Measurements from ENCODE around the gene UCHL1.

UCHL1 gene

GRCh38 chr4:41219421-41219950 lies 37.2 kb upstream of the UCHL1 start:
- Histone ChIP-seq H3K4me3 (ENCODE audit: low read depth in 1 of 2, low read length in 1 of 2) (no peak overlapping the region), H3K27ac (no peak overlapping the region), H3K9me3 (no peaks in the 10 kb centered on the region), H3K4me1 (ENCODE audit: control insufficient read depth in 1 of 2, insufficient read depth in 1 of 2, low read depth in 1 of 2, low read length in 1 of 2) (peaks cover 9 to 22% of the 10 kb centered on the region in 2 experiments), H3K27me3 (peaks cover 81% of the 10 kb centered on the region), H3K36me3 (no peaks in the 10 kb centered on the region)
- no peak for TF ChIP-seq CTCF (IDR thresholded peaks at IDR 0.05)

- TF ChIP-seq CTCF (IDR thresholded peaks at IDR 0.05): no peak
- Histone ChIP-seq H3K36me3 (no peaks in the 10 kb centered on the region), H3K27ac (no peak overlapping the region), H3K9me3 (no peaks in the 10 kb centered on the region), H3K4me1 (ENCODE audit: control insufficient read depth in 1 of 2, insufficient read depth in 1 of 2, low read depth in 1 of 2, low read length in 1 of 2) (no peaks in the 10 kb centered on the region), H3K4me3 (ENCODE audit: low read depth in 1 of 2, low read length in 1 of 2) (no peak overlapping the region), H3K27me3 (peaks cover 56% of the 10 kb centered on the region)
Measured at GRCh38 chr4:41221850-41222645, 34.7 kb upstream of the UCHL1 start.

GRCh38 chr4:41227902-41228301 lies 28.8 kb upstream of the UCHL1 start:
- Histone ChIP-seq H3K27me3 (peaks cover 6% of the 10 kb centered on the region), H3K27ac (no peak overlapping the region), H3K4me3 (ENCODE audit: low read depth in 1 of 2, low read length in 1 of 2) (no peak overlapping the region), H3K4me1 (ENCODE audit: control insufficient read depth in 1 of 2, insufficient read depth in 1 of 2, low read depth in 1 of 2, low read length in 1 of 2) (no peaks in the 10 kb centered on the region), H3K36me3 (no peaks in the 10 kb centered on the region), H3K9me3 (no peaks in the 10 kb centered on the region)
- TF ChIP-seq CTCF (IDR thresholded peaks at IDR 0.05): no peak

GRCh38 chr4:41232406-41232805 lies 24.3 kb upstream of the UCHL1 start:
- no peak overlapping the region for H3K4me3 ChIP-seq (ENCODE audit: low read depth in 1 of 2, low read length in 1 of 2)
- no peaks in the 10 kb centered on the region for H3K36me3 ChIP-seq
- no peaks in the 10 kb centered on the region for H3K9me3 ChIP-seq
- no peak for TF ChIP-seq CTCF (IDR thresholded peaks at IDR 0.05)
- H3K27ac ChIP-seq: no peak overlapping the region
- peaks cover 0 to 4% of the 10 kb centered on the region in 2 experiments for H3K4me1 ChIP-seq (ENCODE audit: control insufficient read depth in 1 of 2, insufficient read depth in 1 of 2, low read depth in 1 of 2, low read length in 1 of 2)
- H3K27me3 ChIP-seq: no peaks in the 10 kb centered on the region

- no peak overlapping the region for H3K4me3 ChIP-seq (ENCODE audit: low read depth in 1 of 2, low read length in 1 of 2)
- no peaks in the 10 kb centered on the region for H3K36me3 ChIP-seq
- peaks cover 0 to 4% of the 10 kb centered on the region in 2 experiments for H3K4me1 ChIP-seq (ENCODE audit: control insufficient read depth in 1 of 2, insufficient read depth in 1 of 2, low read depth in 1 of 2, low read length in 1 of 2)
- no peak overlapping the region for H3K27ac ChIP-seq
- H3K9me3 ChIP-seq: no peaks in the 10 kb centered on the region
- TF ChIP-seq CTCF (IDR thresholded peaks at IDR 0.05): no peak
- H3K27me3 ChIP-seq: no peaks in the 10 kb centered on the region
Measured at GRCh38 chr4:41232856-41233255, 23.9 kb upstream of the UCHL1 start.

Measured in neutrophil (primary cell).